ENCODE measurements around the gene ZIK1. TPM values are rescaled to one million over a fixed set of nuclear protein-coding genes. Genes with fewer than 3 reads are reported as not detected.

Gene ZIK1
- polyA plus RNA-seq, 1 donor = 4.8 TPM

DNA sequence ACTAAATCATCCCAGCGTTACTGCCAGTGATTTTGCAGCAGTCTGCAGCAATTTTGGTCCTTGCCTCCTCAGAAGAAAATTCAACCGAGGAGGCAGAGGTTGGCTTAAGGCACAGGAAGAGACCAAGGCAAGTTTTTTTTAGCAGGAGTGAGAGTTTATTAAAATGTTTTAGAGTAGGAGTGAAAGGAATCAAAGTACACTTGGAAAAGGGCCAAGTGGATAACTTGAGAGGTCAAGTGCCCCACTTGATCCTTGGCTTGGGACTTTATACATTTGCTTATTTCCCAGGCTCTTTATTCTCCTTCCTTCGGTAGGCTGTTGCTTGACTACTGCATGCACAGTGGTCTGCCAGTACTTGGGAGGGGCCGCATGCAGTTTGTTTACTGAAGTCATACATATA is 27.2 kb downstream of the ZIK1 start:
- no peak for DNase-seq (ENCODE audit: low read depth)

DNA sequence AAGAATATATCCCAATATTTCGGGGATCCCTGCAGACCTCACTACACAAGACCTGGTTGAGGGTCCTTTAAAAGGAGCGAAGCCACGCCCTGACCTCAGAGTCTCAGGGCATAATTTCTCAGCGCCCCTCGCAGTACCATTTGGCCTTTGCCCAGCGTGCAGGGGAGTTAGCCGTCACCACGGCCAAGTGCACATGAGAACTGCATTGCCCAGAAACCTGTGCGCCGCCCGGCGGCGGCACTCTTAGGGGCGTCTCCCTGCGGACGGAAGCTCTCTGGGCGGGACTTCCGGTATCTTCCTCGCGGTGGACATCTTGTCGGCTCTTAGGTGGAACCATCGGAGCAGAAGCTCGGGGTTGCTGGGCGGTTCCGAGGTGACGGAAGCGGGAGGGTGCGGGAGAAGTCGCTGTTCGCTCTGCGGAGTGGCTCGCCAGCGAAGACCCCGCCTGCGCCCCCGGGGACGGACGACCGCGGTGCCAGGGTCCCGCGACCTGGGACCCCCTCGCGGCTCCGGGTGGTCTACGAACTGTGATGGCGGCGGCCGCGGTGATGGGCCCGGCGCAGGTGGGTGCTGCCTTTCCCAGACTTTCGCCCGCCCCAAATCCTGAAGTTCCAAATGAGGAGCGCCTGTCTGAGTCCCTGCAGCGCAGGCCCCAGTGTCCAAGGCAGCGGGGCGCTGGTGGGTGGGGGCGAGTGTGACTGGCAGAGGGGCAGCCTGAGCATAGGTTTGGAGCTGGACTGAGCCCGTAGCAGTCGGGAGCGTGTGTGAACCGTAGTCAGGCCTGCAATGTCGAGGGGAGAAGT is 30.2 kb downstream of the ZIK1 start, which contains the start of gene ZNF134:
ZNF134 (plus strand) TSS at position 302 of the 803 bp plus-strand sequence. CDS start 5,227 bp downstream, outside the sequence.
- DNase-seq (ENCODE audit: low read depth) = peak; percentile 83

- no peak for DNase-seq (ENCODE audit: low read depth)
Observed at GRCh38 chr19:57615346-57615745, 31.4 kb downstream of the ZIK1 start.

DNA sequence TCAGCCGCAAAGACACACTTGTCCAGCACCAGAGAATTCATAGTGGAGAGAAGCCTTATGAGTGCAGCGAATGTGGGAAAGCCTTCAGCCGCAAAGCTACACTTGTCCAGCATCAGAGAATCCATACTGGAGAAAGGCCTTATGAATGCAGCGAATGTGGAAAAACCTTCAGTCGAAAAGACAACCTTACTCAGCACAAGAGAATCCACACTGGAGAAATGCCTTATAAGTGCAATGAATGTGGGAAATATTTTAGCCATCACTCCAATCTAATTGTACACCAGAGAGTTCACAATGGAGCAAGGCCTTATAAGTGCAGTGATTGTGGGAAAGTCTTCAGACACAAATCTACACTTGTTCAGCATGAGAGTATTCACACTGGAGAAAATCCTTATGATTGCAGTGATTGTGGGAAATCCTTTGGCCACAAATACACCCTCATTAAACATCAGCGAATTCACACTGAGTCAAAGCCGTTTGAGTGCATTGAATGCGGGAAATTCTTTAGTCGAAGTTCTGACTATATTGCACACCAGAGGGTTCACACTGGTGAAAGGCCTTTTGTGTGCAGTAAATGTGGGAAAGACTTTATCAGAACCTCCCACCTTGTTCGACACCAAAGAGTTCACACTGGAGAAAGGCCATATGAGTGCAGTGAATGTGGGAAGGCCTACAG is 36.9 kb downstream of the ZIK1 start:
- DNase-seq (ENCODE audit: low read depth) = no peak

GRCh38 chr19:57623091-57623490 is 39.1 kb downstream of the ZIK1 start:
- no peak for DNase-seq (ENCODE audit: low read depth)

DNA sequence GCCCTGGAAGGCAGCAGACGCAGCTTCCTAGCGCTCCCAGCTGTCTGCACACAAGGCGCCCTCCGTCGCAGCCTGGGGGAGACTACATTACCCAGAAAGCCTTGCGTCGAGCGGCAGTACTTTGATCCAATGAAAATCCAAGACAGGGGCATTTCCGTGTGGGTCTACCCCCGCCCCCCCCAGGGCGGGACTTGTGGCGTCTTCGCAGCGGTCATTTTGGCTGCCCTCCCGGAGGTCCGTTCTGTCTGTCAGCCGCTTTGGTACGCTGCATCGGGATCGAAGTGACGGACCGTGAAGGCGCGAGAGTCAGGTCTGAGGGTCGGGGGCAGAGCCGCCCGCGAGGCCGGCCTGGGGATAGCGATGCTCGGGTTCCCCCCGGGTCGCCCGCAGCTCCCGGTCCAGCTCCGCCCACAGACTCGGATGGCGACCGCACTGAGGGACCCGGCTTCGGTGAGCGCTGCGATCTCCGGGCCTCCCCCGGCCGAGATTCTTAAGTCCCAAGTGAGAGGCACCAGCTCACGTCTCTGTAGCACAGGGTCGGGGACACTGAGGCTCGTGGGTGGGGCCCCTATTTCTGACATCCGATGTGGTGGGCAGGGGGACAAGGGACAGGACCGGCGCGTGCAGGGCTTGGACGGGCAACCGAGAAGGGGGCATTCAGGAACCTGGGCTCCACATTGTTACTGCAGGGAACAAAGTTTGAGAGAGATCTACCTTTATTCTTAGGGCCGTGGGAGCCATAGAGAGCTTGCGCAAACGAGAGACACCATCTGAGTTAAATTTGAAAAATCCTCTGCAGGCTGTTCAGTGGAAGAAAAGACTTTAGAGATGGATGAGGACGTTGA is 49.3 kb downstream of the ZIK1 start, which contains the start of gene ZNF211:
ZNF211 (plus strand) TSS at position 182 of the 845 bp plus-strand sequence; CDS start at position 361, 179 bp downstream.
- peak; percentile 93 for DNase-seq (ENCODE audit: low read depth)

DNA sequence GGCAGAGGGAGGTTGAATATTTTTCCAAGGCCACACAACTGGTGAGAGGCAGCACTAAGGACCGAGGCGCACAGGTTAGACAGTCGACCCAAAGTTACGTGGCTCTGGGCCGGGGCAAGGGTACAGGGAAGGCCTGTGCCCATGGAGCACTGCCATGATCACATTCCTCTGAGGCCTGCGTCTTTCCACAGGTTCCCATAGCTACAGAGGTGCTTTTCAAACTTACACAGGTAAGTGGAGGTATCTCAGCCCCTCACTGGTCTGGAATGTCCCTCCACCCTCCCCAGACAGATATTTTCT is 49.8 kb downstream of the ZIK1 start:
- no peak for DNase-seq (ENCODE audit: low read depth)

DNA sequence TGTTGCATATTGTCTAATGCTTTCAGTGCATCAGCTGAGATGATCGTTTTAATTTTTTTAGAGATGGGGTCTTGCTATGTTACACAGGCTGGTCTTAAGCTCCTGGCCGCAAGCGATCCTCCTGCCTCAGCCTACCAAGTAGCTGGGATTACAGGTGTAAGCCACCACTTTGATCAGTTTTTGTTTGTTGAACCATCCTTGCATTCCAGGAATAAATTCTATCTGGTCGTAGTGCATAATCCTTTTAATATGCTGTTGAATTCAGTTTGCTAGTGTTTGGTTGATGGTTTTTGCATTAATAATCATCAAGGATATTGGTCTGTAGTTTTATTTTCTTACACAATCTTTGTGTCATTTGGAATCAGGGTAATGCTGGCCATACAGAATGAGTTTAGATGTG is 53.4 kb downstream of the ZIK1 start:
- DNase-seq (ENCODE audit: low read depth) = no peak

DNA sequence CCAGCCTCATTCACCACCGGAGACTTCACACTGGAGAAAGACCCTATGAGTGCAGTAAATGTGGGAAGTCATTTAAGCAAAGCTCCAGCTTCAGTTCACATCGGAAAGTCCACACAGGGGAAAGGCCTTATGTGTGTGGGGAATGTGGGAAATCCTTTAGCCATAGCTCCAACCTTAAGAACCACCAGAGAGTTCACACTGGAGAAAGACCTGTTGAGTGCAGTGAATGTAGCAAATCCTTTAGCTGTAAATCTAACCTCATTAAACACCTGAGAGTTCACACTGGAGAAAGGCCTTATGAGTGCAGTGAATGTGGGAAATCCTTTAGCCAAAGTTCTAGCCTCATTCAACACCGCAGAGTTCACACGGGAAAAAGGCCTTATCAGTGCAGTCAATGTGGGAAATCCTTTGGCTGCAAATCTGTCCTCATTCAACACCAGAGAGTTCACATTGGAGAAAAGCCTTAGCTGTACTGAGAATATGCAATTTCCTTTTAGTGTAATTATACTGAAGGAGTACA is 57.8 kb downstream of the ZIK1 start:
- DNase-seq (ENCODE audit: low read depth) = no peak

- DNase-seq (ENCODE audit: low read depth) = no peak
Observed at GRCh38 chr19:57642396-57643046, 58.6 kb downstream of the ZIK1 start.

Other genes starting within 250 kb of the ZIK1 start
- 8.9 TPM for gene ZNF304, start 232.9 kb upstream of the ZIK1 start, polyA plus RNA-seq (ENCODE audit: insufficient read length)
- 15.2 TPM for gene TRAPPC2B, start 220.6 kb upstream of the ZIK1 start, polyA plus RNA-seq (ENCODE audit: insufficient read length)
- 4.2 TPM for gene ZNF547, start 220.6 kb upstream of the ZIK1 start, polyA plus RNA-seq (ENCODE audit: insufficient read length)
- gene ZNF548, start 194.3 kb upstream of the ZIK1 start, polyA plus RNA-seq (ENCODE audit: insufficient read length) = 20.9 TPM
- gene ZNF17, start 173.0 kb upstream of the ZIK1 start, polyA plus RNA-seq (ENCODE audit: insufficient read length) = 7.9 TPM
- 6.6 TPM for gene ZNF749, start 148.8 kb upstream of the ZIK1 start, polyA plus RNA-seq (ENCODE audit: insufficient read length)
- gene VN1R1, start 127.0 kb upstream of the ZIK1 start, polyA plus RNA-seq (ENCODE audit: insufficient read length) = 2.0 TPM
- gene ZNF772, start 106.6 kb upstream of the ZIK1 start, polyA plus RNA-seq (ENCODE audit: insufficient read length) = 9.3 TPM
- gene ZNF419, start 96.4 kb upstream of the ZIK1 start, polyA plus RNA-seq (ENCODE audit: insufficient read length) = 10.6 TPM
- 7.8 TPM for gene ZNF773, start 84.2 kb upstream of the ZIK1 start, polyA plus RNA-seq (ENCODE audit: insufficient read length)
- gene ZNF549, start 56.8 kb upstream of the ZIK1 start, polyA plus RNA-seq (ENCODE audit: insufficient read length) = 7.5 TPM
- gene ZNF550, start 24.3 kb upstream of the ZIK1 start, polyA plus RNA-seq (ENCODE audit: insufficient read length) = 10.6 TPM
- 4.9 TPM for gene ZNF416, start 5.2 kb upstream of the ZIK1 start, polyA plus RNA-seq (ENCODE audit: insufficient read length)
- gene ZNF530, start 15.7 kb downstream of the ZIK1 start, polyA plus RNA-seq (ENCODE audit: insufficient read length) = 3.6 TPM
- 13.2 TPM for gene ZNF134, start 30.1 kb downstream of the ZIK1 start, polyA plus RNA-seq (ENCODE audit: insufficient read length)
- 17.3 TPM for gene ZNF211, start 49.0 kb downstream of the ZIK1 start, polyA plus RNA-seq (ENCODE audit: insufficient read length)
- gene ZSCAN4, start 84.8 kb downstream of the ZIK1 start, polyA plus RNA-seq (ENCODE audit: insufficient read length) = not detected
- gene ZNF551, start 97.8 kb downstream of the ZIK1 start, polyA plus RNA-seq (ENCODE audit: insufficient read length) = 5.6 TPM
- gene ZNF154, start 125.1 kb downstream of the ZIK1 start, polyA plus RNA-seq (ENCODE audit: insufficient read length) = 13.1 TPM
- gene ZNF671, start 143.5 kb downstream of the ZIK1 start, polyA plus RNA-seq (ENCODE audit: insufficient read length) = 8.2 TPM
- gene ZNF776, start 162.7 kb downstream of the ZIK1 start, polyA plus RNA-seq (ENCODE audit: insufficient read length) = 15.4 TPM
- gene ZNF586, start 185.5 kb downstream of the ZIK1 start, polyA plus RNA-seq (ENCODE audit: insufficient read length) = 13.6 TPM
- 5.4 TPM for gene ZNF552, start 230.8 kb downstream of the ZIK1 start, polyA plus RNA-seq (ENCODE audit: insufficient read length)
- 5.1 TPM for gene ZNF587B, start 246.2 kb downstream of the ZIK1 start, polyA plus RNA-seq (ENCODE audit: insufficient read length)

Measured in forelimb muscle (tissue), 1 donor.